Measurements from ENCODE around the gene FAAH. TPM values are rescaled to one million over a fixed set of nuclear protein-coding genes. Genes with fewer than 3 reads are reported as not detected.

FAAH gene
- total and polyA plus RNA-seq, 2 donors (not counting 1 experiment from before 2014, with no cell fraction given) = 0.61 to 1.7 TPM

DNA sequence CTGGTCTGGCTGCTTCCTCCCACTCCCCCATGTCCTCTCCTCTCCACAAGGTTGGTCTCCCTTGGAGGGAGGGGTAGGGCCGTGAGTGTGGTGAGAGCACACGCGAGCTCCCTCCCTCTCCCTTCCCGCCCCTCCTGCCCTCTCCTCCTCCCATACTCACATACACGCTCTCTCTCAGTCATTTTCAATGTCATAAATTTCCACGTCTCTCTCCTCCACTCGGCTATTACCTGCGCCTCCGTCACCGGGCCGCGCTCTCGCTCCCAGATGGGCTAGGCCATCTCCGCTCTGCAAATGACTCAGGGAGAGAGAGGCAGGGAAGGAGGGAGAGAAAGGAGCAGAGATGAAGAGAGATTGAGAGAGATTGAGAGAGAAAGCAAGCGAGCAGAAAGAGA, 58.8 kb downstream of the FAAH start:
- Histone ChIP-seq H3K79me2 (ENCODE audit: control insufficient read depth, insufficient read depth, low read length) (no peaks in the 10 kb centered on the region), H3K4me1 (ENCODE audit: control insufficient read depth, extremely low read depth, insufficient read depth, low read length) (no peaks in the 10 kb centered on the region), H2AFZ (ENCODE audit: low read length) (no peak overlapping the region), H3K27me3 (ENCODE audit: control insufficient read depth, insufficient read depth, low read length) (peaks cover 29% of the 10 kb centered on the region), H3K36me3 (ENCODE audit: control insufficient read depth, insufficient read depth, low read length) (no peaks in the 10 kb centered on the region), H3K27ac (ENCODE audit: insufficient read depth, low read length) (no peak overlapping the region), H3K4me2 (ENCODE audit: extremely low read depth, insufficient read depth, low read length) (no peak overlapping the region), H4K20me1 (ENCODE audit: control insufficient read depth, extremely low read depth, insufficient read depth, low read length) (no peaks in the 10 kb centered on the region), H3K9me3 (ENCODE audit: control insufficient read depth, insufficient read depth, low read depth, low read length) (no peaks in the 10 kb centered on the region), H3K9ac (ENCODE audit: insufficient read depth, low read length) (no peak overlapping the region), H3K4me3 (replicated peaks in 1 of 4; ENCODE audit: control extremely low read depth in 1 of 4, insufficient read depth in 1 of 4, low read depth in 3 of 4, low read length in 4 of 4) (no peak overlapping the region)
- no peak for TF ChIP-seq EZH2 (IDR thresholded peaks at IDR 0.05; ENCODE audit: low read length, missing control alignments)
- TF ChIP-seq, protein P1, sequence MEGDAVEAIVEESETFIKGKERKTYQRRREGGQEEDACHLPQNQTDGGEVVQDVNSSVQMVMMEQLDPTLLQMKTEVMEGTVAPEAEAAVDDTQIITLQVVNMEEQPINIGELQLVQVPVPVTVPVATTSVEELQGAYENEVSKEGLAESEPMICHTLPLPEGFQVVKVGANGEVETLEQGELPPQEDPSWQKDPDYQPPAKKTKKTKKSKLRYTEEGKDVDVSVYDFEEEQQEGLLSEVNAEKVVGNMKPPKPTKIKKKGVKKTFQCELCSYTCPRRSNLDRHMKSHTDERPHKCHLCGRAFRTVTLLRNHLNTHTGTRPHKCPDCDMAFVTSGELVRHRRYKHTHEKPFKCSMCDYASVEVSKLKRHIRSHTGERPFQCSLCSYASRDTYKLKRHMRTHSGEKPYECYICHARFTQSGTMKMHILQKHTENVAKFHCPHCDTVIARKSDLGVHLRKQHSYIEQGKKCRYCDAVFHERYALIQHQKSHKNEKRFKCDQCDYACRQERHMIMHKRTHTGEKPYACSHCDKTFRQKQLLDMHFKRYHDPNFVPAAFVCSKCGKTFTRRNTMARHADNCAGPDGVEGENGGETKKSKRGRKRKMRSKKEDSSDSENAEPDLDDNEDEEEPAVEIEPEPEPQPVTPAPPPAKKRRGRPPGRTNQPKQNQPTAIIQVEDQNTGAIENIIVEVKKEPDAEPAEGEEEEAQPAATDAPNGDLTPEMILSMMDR (conservative IDR thresholded peaks at IDR 0.05 in 1 of 2, IDR thresholded peaks at IDR 0.05 in 1 of 2; ENCODE audit: low read depth in 1 of 2, low read length in 2 of 2) = no peak
- DNase-seq (ENCODE audit: low read depth in 2 of 2) = no peak

DNA sequence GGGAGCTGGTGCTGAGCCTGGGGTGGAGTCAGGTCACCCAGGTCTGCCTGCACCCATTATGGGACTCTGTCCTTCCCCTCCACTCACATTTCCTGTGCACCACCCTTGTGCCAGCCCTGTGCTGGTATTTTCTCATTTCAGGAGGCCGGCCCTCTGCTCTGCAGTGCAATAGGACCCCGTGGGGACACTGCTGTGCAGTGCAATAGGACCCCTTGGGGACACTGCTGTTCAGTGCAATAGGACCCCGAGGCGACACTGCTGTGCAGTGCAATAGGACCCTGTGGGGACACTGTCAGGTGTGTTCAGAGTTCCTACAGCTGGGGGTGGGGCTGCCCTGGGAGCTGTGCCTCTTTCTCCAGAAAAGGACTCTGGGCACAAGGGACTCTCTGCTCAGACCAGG, 59.3 kb downstream of the FAAH start:
- H3K9ac ChIP-seq (ENCODE audit: insufficient read depth, low read length) = no peak overlapping the region
- H3K36me3 ChIP-seq (ENCODE audit: control insufficient read depth, insufficient read depth, low read length) = no peaks in the 10 kb centered on the region
- TF ChIP-seq EZH2 (IDR thresholded peaks at IDR 0.05; ENCODE audit: low read length, missing control alignments) = no peak
- TF ChIP-seq, protein P1 (conservative IDR thresholded peaks at IDR 0.05 in 1 of 2, IDR thresholded peaks at IDR 0.05 in 1 of 2; ENCODE audit: low read depth in 1 of 2, low read length in 2 of 2) = no peak
- no peaks in the 10 kb centered on the region for H3K79me2 ChIP-seq (ENCODE audit: control insufficient read depth, insufficient read depth, low read length)
- H3K27me3 ChIP-seq (ENCODE audit: control insufficient read depth, insufficient read depth, low read length) = peaks cover 24% of the 10 kb centered on the region
- H3K27ac ChIP-seq (ENCODE audit: insufficient read depth, low read length) = no peak overlapping the region
- H3K9me3 ChIP-seq (ENCODE audit: control insufficient read depth, insufficient read depth, low read depth, low read length) = no peaks in the 10 kb centered on the region
- no peak overlapping the region for H2AFZ ChIP-seq (ENCODE audit: low read length)
- no peak for DNase-seq (ENCODE audit: low read depth in 2 of 2)
- no peak overlapping the region for H3K4me3 ChIP-seq (replicated peaks in 1 of 4; ENCODE audit: control extremely low read depth in 1 of 4, insufficient read depth in 1 of 4, low read depth in 3 of 4, low read length in 4 of 4)
- H4K20me1 ChIP-seq (ENCODE audit: control insufficient read depth, extremely low read depth, insufficient read depth, low read length) = no peaks in the 10 kb centered on the region
- H3K4me1 ChIP-seq (ENCODE audit: control insufficient read depth, extremely low read depth, insufficient read depth, low read length) = no peaks in the 10 kb centered on the region
- H3K4me2 ChIP-seq (ENCODE audit: extremely low read depth, insufficient read depth, low read length) = no peak overlapping the region

DNA sequence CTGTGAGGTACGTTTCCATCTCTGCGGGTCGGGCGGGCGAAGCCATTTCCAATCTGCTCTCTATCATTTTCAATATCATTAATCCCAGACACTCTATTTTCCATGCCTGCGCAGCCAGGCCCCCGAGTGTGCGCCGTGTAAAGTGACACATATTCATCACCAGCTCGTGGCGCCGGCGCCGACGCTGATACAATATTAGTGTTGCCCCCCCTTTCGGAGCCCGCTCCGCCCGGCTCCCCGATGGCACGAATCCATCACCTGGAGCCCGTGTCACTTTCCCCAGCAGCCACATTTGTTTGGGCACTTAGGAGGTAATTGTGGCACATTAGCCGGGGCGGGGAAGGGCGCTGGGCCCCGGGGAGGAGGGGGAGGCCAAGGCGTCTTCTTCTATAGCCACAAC, 61.8 kb downstream of the FAAH start:
- H3K4me1 ChIP-seq (ENCODE audit: control insufficient read depth, extremely low read depth, insufficient read depth, low read length) = no peaks in the 10 kb centered on the region
- no peaks in the 10 kb centered on the region for H3K9me3 ChIP-seq (ENCODE audit: control insufficient read depth, insufficient read depth, low read depth, low read length)
- H3K4me2 ChIP-seq (ENCODE audit: extremely low read depth, insufficient read depth, low read length) = no peak overlapping the region
- no peaks in the 10 kb centered on the region for H3K36me3 ChIP-seq (ENCODE audit: control insufficient read depth, insufficient read depth, low read length)
- DNase-seq (ENCODE audit: low read depth in 2 of 2) = no peak
- H4K20me1 ChIP-seq (ENCODE audit: control insufficient read depth, extremely low read depth, insufficient read depth, low read length) = no peaks in the 10 kb centered on the region
- TF ChIP-seq, protein P1 (conservative IDR thresholded peaks at IDR 0.05 in 1 of 2, IDR thresholded peaks at IDR 0.05 in 1 of 2; ENCODE audit: low read depth in 1 of 2, low read length in 2 of 2) = no peak
- TF ChIP-seq EZH2 (IDR thresholded peaks at IDR 0.05; ENCODE audit: low read length, missing control alignments) = no peak
- H3K9ac ChIP-seq (ENCODE audit: insufficient read depth, low read length) = no peak overlapping the region
- no peak overlapping the region for H3K4me3 ChIP-seq (replicated peaks in 1 of 4; ENCODE audit: control extremely low read depth in 1 of 4, insufficient read depth in 1 of 4, low read depth in 3 of 4, low read length in 4 of 4)
- H2AFZ ChIP-seq (ENCODE audit: low read length) = no peak overlapping the region
- H3K27ac ChIP-seq (ENCODE audit: insufficient read depth, low read length) = no peak overlapping the region
- peaks cover 10% of the 10 kb centered on the region for H3K27me3 ChIP-seq (ENCODE audit: control insufficient read depth, insufficient read depth, low read length)
- no peaks in the 10 kb centered on the region for H3K79me2 ChIP-seq (ENCODE audit: control insufficient read depth, insufficient read depth, low read length)
